ENCODE results near the gene CAPG.
"Not testable (repeated sequence)": the region's sequence is repeated elsewhere in the genome, so short reads cannot be mapped to it uniquely, and the experiment has no call there.

The CAPG gene

GRCh38 chr2:85393836-85394235, 16.3 kb downstream of the CAPG start:
- no peaks in the 10 kb centered on the region for H3K9me3 Mint-ChIP-seq
- H3K4me1 Mint-ChIP-seq: no peaks in the 10 kb centered on the region
- no peak overlapping the region for H3K27ac Mint-ChIP-seq
- no peak for TF ChIP-seq CTCF (IDR thresholded peaks at IDR 0.05)
- H3K27me3 Mint-ChIP-seq (ENCODE audit: low read depth, poor library complexity): peaks cover 2% of the 10 kb centered on the region
- H3K4me3 Mint-ChIP-seq: no peak overlapping the region
- DNase-seq: no peak
- H3K36me3 Mint-ChIP-seq (ENCODE audit: low read depth): peaks cover 5% of the 10 kb centered on the region

- no peaks in the 10 kb centered on the region for H3K4me1 Mint-ChIP-seq
- H3K36me3 Mint-ChIP-seq (ENCODE audit: low read depth): peaks cover 10% of the 10 kb centered on the region
- H3K27ac Mint-ChIP-seq: no peak overlapping the region
- H3K27me3 Mint-ChIP-seq (ENCODE audit: low read depth, poor library complexity): no peaks in the 10 kb centered on the region
- peak; percentile 56 for TF ChIP-seq CTCF (IDR thresholded peaks at IDR 0.05)
- H3K4me3 Mint-ChIP-seq: no peak overlapping the region
- DNase-seq: peak; percentile 71
- no peaks in the 10 kb centered on the region for H3K9me3 Mint-ChIP-seq
These were observed 19.1 kb downstream of the CAPG start for GRCh38 chr2:85390941-85391669.

- H3K27me3 Mint-ChIP-seq (ENCODE audit: low read depth, poor library complexity): no peaks in the 10 kb centered on the region
- DNase-seq: no peak
- no peak for TF ChIP-seq CTCF (IDR thresholded peaks at IDR 0.05)
- no peak overlapping the region for H3K4me3 Mint-ChIP-seq
- peaks cover 23% of the 10 kb centered on the region for H3K36me3 Mint-ChIP-seq (ENCODE audit: low read depth)
- peaks cover 15% of the 10 kb centered on the region for H3K4me1 Mint-ChIP-seq
- H3K27ac Mint-ChIP-seq: no peak overlapping the region
- no peaks in the 10 kb centered on the region for H3K9me3 Mint-ChIP-seq
These were observed 21.2 kb downstream of the CAPG start for GRCh38 chr2:85388878-85389538.

- Mint-ChIP-seq H3K4me1 (peaks cover 27% of the 10 kb centered on the region), H3K27ac (no peak overlapping the region), H3K4me3 (no peak overlapping the region), H3K27me3 (ENCODE audit: low read depth, poor library complexity) (no peaks in the 10 kb centered on the region), H3K36me3 (ENCODE audit: low read depth) (peaks cover 34% of the 10 kb centered on the region), H3K9me3 (peaks cover 3% of the 10 kb centered on the region)
- DNase-seq: no peak
- no peak for TF ChIP-seq CTCF (IDR thresholded peaks at IDR 0.05)
These were observed 22.4 kb downstream of the CAPG start for GRCh38 chr2:85387754-85388153.

DNA sequence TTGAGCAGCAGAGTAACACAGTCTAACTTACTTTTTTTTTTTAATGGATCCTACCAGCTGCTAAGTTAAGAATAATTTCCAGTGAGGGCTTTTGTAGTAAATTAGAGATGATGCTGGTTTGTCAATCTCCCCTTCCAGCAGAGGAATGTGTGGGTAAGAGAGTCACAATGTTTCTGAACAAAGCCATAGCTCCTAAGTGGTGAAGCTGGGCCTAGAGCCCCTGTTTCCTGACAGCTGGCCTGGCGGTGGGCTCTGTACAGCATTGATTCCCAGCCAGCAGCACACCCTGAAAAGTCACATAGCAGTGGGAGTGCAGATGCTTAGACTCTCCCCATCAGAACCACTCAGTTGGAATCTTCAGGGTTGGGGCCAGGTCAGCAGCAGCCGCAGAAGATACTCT, 24.4 kb downstream of the CAPG start:
- Mint-ChIP-seq H3K36me3 (ENCODE audit: low read depth) (peaks cover 48% of the 10 kb centered on the region), H3K4me1 (peaks cover 30% of the 10 kb centered on the region), H3K27me3 (ENCODE audit: low read depth, poor library complexity) (no peaks in the 10 kb centered on the region), H3K4me3 (no peak overlapping the region), H3K9me3 (peaks cover 14% of the 10 kb centered on the region), H3K27ac (peak overlapping the region; percentile 44)
- TF ChIP-seq CTCF (IDR thresholded peaks at IDR 0.05): no peak
- DNase-seq: no peak

- no peak for DNase-seq
- H3K4me3 Mint-ChIP-seq: no peak overlapping the region
- no peak for TF ChIP-seq CTCF (IDR thresholded peaks at IDR 0.05)
- peaks cover 62% of the 10 kb centered on the region for H3K36me3 Mint-ChIP-seq (ENCODE audit: low read depth)
- no peak overlapping the region for H3K27ac Mint-ChIP-seq
- H3K4me1 Mint-ChIP-seq: peaks cover 30% of the 10 kb centered on the region
- peaks cover 33% of the 10 kb centered on the region for H3K9me3 Mint-ChIP-seq
- no peaks in the 10 kb centered on the region for H3K27me3 Mint-ChIP-seq (ENCODE audit: low read depth, poor library complexity)
These were observed 26.3 kb downstream of the CAPG start for GRCh38 chr2:85383850-85384249.

GRCh38 chr2:85383151-85383550, 27.0 kb downstream of the CAPG start:
- Mint-ChIP-seq H3K36me3 (ENCODE audit: low read depth) (peaks cover 69% of the 10 kb centered on the region), H3K27ac (peak overlapping the region; percentile 81), H3K4me1 (peaks cover 30% of the 10 kb centered on the region), H3K9me3 (peaks cover 40% of the 10 kb centered on the region)
- not testable (repeated sequence) for DNase-seq; H3K27me3 Mint-ChIP-seq (ENCODE audit: low read depth, poor library complexity); H3K4me3 Mint-ChIP-seq
